Right lobe of liver (tissue), 6 donors: ENCODE measurements around the gene SPDYE18. TPM values are rescaled to one million over a fixed set of nuclear protein-coding genes. Genes with fewer than 3 reads are reported as not detected.
"Not testable (repeated sequence)": the region's sequence is repeated elsewhere in the genome, so short reads cannot be mapped to it uniquely, and the experiment has no call there.

Source experiments
- ATAC-seq, 4 donors: fragments of 200-7000 bp; cut with Tn5 transposase; one replicate each; pipeline ENCODE4 v1.9.1; 2020; ENCODE audit warnings: mild to moderate bottlenecking in 4 of 4, moderate library complexity in 4 of 4
- DNase-seq, 3 donors: peaks; one replicate each; pipeline ENCODE4 v3.0.0-alpha.2; 2020
- H3K27ac ChIP-seq, 3 donors: fragments of 200-600 bp; one replicate each; pipeline ENCODE4 v1.8.0; 2022
- H3K27me3 ChIP-seq, 2 donors: fragments of 200-600 bp; one replicate each; pipeline ENCODE4 v1.8.0; 2022
- H3K36me3 ChIP-seq, 4 donors: fragments of 200-600 bp; sonication (generic) in 1 of 4; one replicate each; pipeline versions ENCODE4 v1.5.1 to v1.8.0; 2017 to 2022; ENCODE audit warnings: control low read depth in 1 of 4
- H3K4me1 ChIP-seq, 4 donors: fragments of 200-600 bp; sonication (generic) in 1 of 4; one replicate each; pipeline versions ENCODE4 v1.5.1 to v1.8.0; 2017 to 2022; ENCODE audit warnings: control low read depth in 1 of 4
- H3K4me3 ChIP-seq, 3 donors: fragments of 200-600 bp; one replicate each; pipeline ENCODE4 v1.8.0; 2022
- H3K9me3 ChIP-seq, 4 donors: fragments of 200-600 bp; sonication (generic) in 1 of 4; one replicate each; pipeline versions ENCODE4 v1.5.1 to v1.8.0; 2017 to 2022; ENCODE audit warnings: control low read depth in 1 of 4
- WGBS: methylation state at CpG from one replicate; pipeline ENCODE4 v1.1.6; 2018; ENCODE audit warnings: low coverage, low lambda C conversion rate; ENCODE audit not compliant: insufficient coverage; ENCODE audit errors: missing lambda C conversion rate; 5-methylcytosine and 5-hydroxymethylcytosine counted together
- intact Hi-C, 2 donors: fragments of 100-400 bp; cut with DNase I; formaldehyde crosslinking; loops; one replicate each; pipeline versions ENCODE4 v1.11.2 to v1.14.1; 2022
- total RNA-seq, 6 experiments: library from RNA; depleted of rRNA in 2 of 6; stranded (reverse); fragments of >200 nt in 2 of 6; fragmentation: NEBNext Ultra II Directional in 3 of 6; extraction: Animal tissue kit (Norgen Biotek cat#: 25700) in 3 of 6; gene quantifications; one replicate each; pipeline versions ENCODE4 v1.1.0 to v1.2.4, GENCODE V29; 2016 to 2023
- donor health status: DM: no; HTN: yes; CAD: no.
- donor health status: DM: no; HTN: no; CAD: no.
- donor health status: DM: no; HTN: no; CAD: no.
- donor health status: DM: no; HTN: yes; CAD: no.
- donor health status: DM: no; HTN: yes; CAD: no.

Gene SPDYE18
- total RNA-seq, 6 experiments from 2014 or later: 0.51 to 1.3 (median 0.62) TPM; not detected in 3

DNA sequence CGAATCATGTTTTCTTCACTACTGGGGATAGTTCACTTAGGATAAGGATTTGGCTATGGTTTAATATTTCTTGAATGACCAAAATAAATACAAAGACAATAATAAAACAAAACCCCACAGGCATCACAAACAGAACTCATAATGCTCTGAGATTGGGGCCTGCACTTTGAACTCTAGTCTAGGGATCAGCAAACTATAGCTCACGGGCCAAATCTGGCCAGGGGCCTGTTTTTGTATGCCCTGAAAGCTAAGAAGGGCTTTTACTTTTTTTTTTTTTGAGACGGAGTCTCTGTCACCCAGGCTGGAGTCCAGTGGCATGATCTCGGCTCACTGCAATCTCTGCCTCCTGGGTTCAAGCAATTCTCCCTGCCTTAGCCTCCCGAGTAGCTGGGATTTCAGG is 14.7 kb upstream of the SPDYE18 start:
- peak in 2 of 3 donors; percentile 59 to 66 for DNase-seq
- H3K4me3 ChIP-seq, H3K4me1 ChIP-seq, intact Hi-C loops, H3K9me3 ChIP-seq, H3K27ac ChIP-seq, H3K27me3 ChIP-seq, H3K36me3 ChIP-seq: not testable (repeated sequence)
- WGBS: 39% methylated on average over 5 of the region's 5 CpGs
- peak; percentile 67 to 97 (median 88) for ATAC-seq

- not testable (repeated sequence) for H3K27me3 ChIP-seq, ATAC-seq
Observed at GRCh38 chr7:77074786-77075396, 12.5 kb upstream of the SPDYE18 start.

GRCh38 chr7:77071108-77071507 is 8.8 kb upstream of the SPDYE18 start:
- H3K36me3 ChIP-seq, H3K27me3 ChIP-seq, ATAC-seq, H3K4me1 ChIP-seq, H3K27ac ChIP-seq, H3K9me3 ChIP-seq, intact Hi-C loops, H3K4me3 ChIP-seq, DNase-seq: not testable (repeated sequence)
- WGBS: 95% methylated on average over 3 of the region's 6 CpGs

More at GRCh38 chr7:77074786-77075396, 12.5 kb upstream of the SPDYE18 start:
- H3K27ac ChIP-seq, H3K9me3 ChIP-seq, intact Hi-C loops, H3K4me1 ChIP-seq, H3K36me3 ChIP-seq, H3K4me3 ChIP-seq, DNase-seq: not testable (repeated sequence)
- WGBS: no CpG with 5 or more reads among the region's 6 CpGs

GRCh38 chr7:77065869-77066268 is 3.5 kb upstream of the SPDYE18 start:
- H3K36me3 ChIP-seq, DNase-seq, H3K27ac ChIP-seq, H3K4me3 ChIP-seq, H3K9me3 ChIP-seq, H3K27me3 ChIP-seq, H3K4me1 ChIP-seq, intact Hi-C loops: not testable (repeated sequence)
- peak; percentile 22 to 61 (median 54) for ATAC-seq
- 66% methylated on average over 7 of the region's 7 CpGs for WGBS

DNA sequence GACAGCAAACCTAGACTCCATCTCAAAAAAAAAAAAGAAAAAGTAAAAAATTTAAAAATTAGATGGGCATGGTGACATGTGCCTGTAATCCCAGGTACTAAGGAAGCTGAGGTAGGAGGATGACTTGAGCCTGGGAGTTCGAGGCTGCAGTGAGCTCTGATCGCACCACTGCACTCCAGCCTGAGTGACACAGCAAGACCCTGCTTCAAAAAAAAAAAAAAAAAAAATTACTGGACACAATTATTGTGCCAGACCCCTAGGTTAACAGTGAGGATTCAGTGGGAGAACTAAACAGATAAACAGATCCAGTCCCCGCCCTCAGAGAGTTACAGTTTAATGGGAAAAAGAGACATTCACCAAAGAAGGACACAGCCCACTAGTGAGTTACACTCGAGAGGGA is 1.4 kb upstream of the SPDYE18 start:
- 91% methylated on average over 4 of the region's 4 CpGs for WGBS
- H3K4me1 ChIP-seq, H3K27ac ChIP-seq, DNase-seq, intact Hi-C loops, H3K36me3 ChIP-seq, H3K9me3 ChIP-seq, H3K27me3 ChIP-seq, H3K4me3 ChIP-seq: not testable (repeated sequence)
- peak in 2 of 4 donors; percentile 19 to 20 for ATAC-seq

- H3K36me3 ChIP-seq, DNase-seq, H3K27me3 ChIP-seq, H3K4me1 ChIP-seq, intact Hi-C loops, H3K9me3 ChIP-seq, ATAC-seq, H3K27ac ChIP-seq, H3K4me3 ChIP-seq: not testable (repeated sequence)
- 92% methylated on average over 6 of the region's 8 CpGs for WGBS
Observed at GRCh38 chr7:77032261-77032660, 30.1 kb downstream of the SPDYE18 start, which contains the start of gene SPDYE17. TSS of gene SPDYE17 (minus strand) at chr7:77032361. CDS start at chr7:77030570, 1,791 bp downstream.

- WGBS: 83% methylated on average over 7 of the region's 10 CpGs
Observed at GRCh38 chr7:77026349-77026748, 36.0 kb downstream of the SPDYE18 start.

GRCh38 chr7:77010074-77010680 is 52.2 kb downstream of the SPDYE18 start:
- intact Hi-C loops: not testable (repeated sequence)

More at GRCh38 chr7:77026349-77026748, 36.0 kb downstream of the SPDYE18 start:
- H3K36me3 ChIP-seq, H3K4me3 ChIP-seq, ATAC-seq, DNase-seq, H3K9me3 ChIP-seq, H3K27ac ChIP-seq, H3K27me3 ChIP-seq, intact Hi-C loops, H3K4me1 ChIP-seq: not testable (repeated sequence)

DNA sequence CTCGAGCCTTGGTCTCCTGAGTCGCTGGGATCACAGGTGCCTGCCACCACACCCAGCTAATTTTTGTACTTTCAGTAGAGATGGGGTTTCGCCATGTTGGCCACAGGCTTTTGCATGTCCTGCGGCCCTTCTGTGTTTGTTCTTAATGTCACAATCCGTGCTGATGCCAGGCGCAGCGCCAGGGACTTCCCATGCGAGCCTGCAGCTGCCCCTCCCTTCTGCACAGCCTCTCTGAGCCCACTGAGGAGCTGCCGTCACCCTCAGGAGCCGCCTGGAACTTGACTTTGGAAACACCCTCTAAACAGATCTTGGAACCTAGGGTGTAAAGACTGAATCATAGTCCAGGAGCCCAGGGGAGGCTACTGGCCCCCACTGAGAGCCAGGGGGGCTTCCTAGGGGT is 54.4 kb downstream of the SPDYE18 start:
- intact Hi-C loops, H3K4me1 ChIP-seq, H3K27me3 ChIP-seq, H3K9me3 ChIP-seq, H3K36me3 ChIP-seq: not testable (repeated sequence)
- Histone ChIP-seq H3K4me3 (peak overlapping the region in 2 of 3 donors; percentile 29 to 32), H3K27ac (peak overlapping the region in 2 of 3 donors; percentile 62 to 78)
- peak; percentile 76 to 84 (median 80) for ATAC-seq
- 6% methylated on average over 3 of the region's 10 CpGs for WGBS
- DNase-seq: peak; percentile 91 to 96 (median 95)

More at GRCh38 chr7:77010074-77010680, 52.2 kb downstream of the SPDYE18 start:
- WGBS: 83% methylated on average over 6 of the region's 16 CpGs
- H3K4me1 ChIP-seq, DNase-seq, H3K9me3 ChIP-seq, H3K4me3 ChIP-seq, H3K27ac ChIP-seq, ATAC-seq, H3K36me3 ChIP-seq, H3K27me3 ChIP-seq: not testable (repeated sequence)

DNA sequence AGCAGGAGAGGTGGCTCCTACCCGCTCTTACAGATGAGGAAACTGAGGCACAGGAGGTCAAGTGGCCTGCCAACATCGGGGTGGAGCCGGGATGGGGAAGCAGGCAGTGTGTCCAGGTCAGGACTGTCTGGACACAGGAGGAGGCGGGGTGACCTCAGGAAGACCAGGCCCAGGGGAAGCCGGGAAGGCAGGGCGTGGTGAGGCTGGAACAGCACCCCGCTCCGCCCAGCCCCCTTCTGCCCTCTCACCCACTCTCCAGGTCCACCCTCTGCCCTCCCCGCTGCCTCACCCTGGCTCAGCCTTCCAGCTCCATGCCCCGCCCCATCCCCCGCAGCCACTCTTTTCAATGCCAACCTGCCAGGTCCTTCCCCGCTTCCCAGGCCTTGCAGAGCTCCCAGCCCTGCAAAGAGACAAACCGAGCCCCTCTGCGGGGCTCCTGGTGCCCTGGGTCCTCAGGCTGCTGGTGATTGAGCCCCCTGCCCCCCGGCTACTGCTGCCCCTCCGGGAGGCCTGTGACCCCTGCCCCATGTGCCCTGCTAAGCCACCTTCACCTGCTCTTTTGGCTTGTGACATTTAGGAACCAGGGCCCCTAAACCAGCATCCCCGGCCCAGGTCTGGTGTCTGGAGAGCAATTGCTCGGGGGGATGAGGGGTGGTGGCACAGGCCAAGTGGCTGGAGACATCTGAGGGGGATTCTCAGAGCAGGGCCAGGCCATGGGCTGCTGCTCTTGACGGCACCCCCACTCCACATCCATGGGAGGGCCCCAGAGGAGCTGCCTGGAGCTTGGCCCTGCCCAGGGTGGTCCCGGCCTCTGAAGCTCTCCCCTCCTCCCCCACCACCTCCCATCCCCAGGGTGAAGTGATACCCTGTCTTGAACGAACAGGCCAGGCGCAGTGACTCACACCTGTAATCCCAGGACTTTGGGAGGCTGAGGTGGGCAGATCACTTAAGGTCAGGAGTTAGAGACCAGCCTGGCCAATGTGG is 55.9 kb downstream of the SPDYE18 start:
- ATAC-seq (peak; percentile 83 to 94 (median 86)), DNase-seq (peak; percentile 50 to 76 (median 62))
- H3K4me1 ChIP-seq, H3K36me3 ChIP-seq, H3K4me3 ChIP-seq, H3K9me3 ChIP-seq, H3K27me3 ChIP-seq, intact Hi-C loops: not testable (repeated sequence)
- 38% methylated on average over 6 of the region's 22 CpGs for WGBS
- H3K27ac ChIP-seq: peak overlapping the region in 2 of 3 donors; percentile 62 to 78
